ENCODE measurements around the gene AFF2.

The AFF2 gene

GRCh38 chrX:148647651-148648050 lies 147.2 kb downstream of the AFF2 start:
- Histone ChIP-seq H3K36me3 (no peaks in the 10 kb centered on the region), H3K4me3 (ENCODE audit: low read depth, low read length) (no peak overlapping the region), H3K9me3 (no peaks in the 10 kb centered on the region), H3K4me1 (no peaks in the 10 kb centered on the region), H3K27me3 (no peaks in the 10 kb centered on the region)
- DNase-seq = no peak
- TF ChIP-seq CTCF (IDR thresholded peaks at IDR 0.05; ENCODE audit: low read depth, low read length) = no peak

GRCh38 chrX:148649145-148649795 lies 148.9 kb downstream of the AFF2 start:
- H3K4me3 ChIP-seq (ENCODE audit: low read depth, low read length) = no peak overlapping the region
- TF ChIP-seq CTCF (IDR thresholded peaks at IDR 0.05; ENCODE audit: low read depth, low read length) = no peak
- DNase-seq = no peak
- no peaks in the 10 kb centered on the region for H3K27me3 ChIP-seq
- no peaks in the 10 kb centered on the region for H3K4me1 ChIP-seq
- no peaks in the 10 kb centered on the region for H3K9me3 ChIP-seq
- no peaks in the 10 kb centered on the region for H3K36me3 ChIP-seq

GRCh38 chrX:148658115-148658730 lies 157.8 kb downstream of the AFF2 start:
- no peak for TF ChIP-seq CTCF (IDR thresholded peaks at IDR 0.05; ENCODE audit: low read depth, low read length)
- H3K27me3 ChIP-seq = no peaks in the 10 kb centered on the region
- DNase-seq = no peak
- no peak overlapping the region for H3K4me3 ChIP-seq (ENCODE audit: low read depth, low read length)
- no peaks in the 10 kb centered on the region for H3K9me3 ChIP-seq
- no peaks in the 10 kb centered on the region for H3K4me1 ChIP-seq
- H3K36me3 ChIP-seq = no peaks in the 10 kb centered on the region

GRCh38 chrX:148659481-148659880 lies 159.1 kb downstream of the AFF2 start:
- Histone ChIP-seq H3K4me3 (ENCODE audit: low read depth, low read length) (no peak overlapping the region), H3K27me3 (no peaks in the 10 kb centered on the region), H3K9me3 (no peaks in the 10 kb centered on the region), H3K4me1 (no peaks in the 10 kb centered on the region), H3K36me3 (no peaks in the 10 kb centered on the region)
- no peak for DNase-seq
- no peak for TF ChIP-seq CTCF (IDR thresholded peaks at IDR 0.05; ENCODE audit: low read depth, low read length)

- no peak for TF ChIP-seq CTCF (IDR thresholded peaks at IDR 0.05; ENCODE audit: low read depth, low read length)
- DNase-seq = no peak
- H3K4me1 ChIP-seq = no peaks in the 10 kb centered on the region
- H3K36me3 ChIP-seq = no peaks in the 10 kb centered on the region
- no peaks in the 10 kb centered on the region for H3K27me3 ChIP-seq
- H3K4me3 ChIP-seq (ENCODE audit: low read depth, low read length) = no peak overlapping the region
- no peaks in the 10 kb centered on the region for H3K9me3 ChIP-seq
Measured at GRCh38 chrX:148661035-148661434, 160.6 kb downstream of the AFF2 start.

- H3K4me3 ChIP-seq (ENCODE audit: low read depth, low read length) = no peak overlapping the region
- H3K27me3 ChIP-seq = no peaks in the 10 kb centered on the region
- no peak for TF ChIP-seq CTCF (IDR thresholded peaks at IDR 0.05; ENCODE audit: low read depth, low read length)
- no peak for DNase-seq
- H3K9me3 ChIP-seq = no peaks in the 10 kb centered on the region
- H3K4me1 ChIP-seq = no peaks in the 10 kb centered on the region
- no peaks in the 10 kb centered on the region for H3K36me3 ChIP-seq
Measured at GRCh38 chrX:148662014-148662413, 161.6 kb downstream of the AFF2 start.
